ENCODE results near the gene C14orf93.

GRCh38 chr14:23045419-23046357 is 35.7 kb upstream of the C14orf93 start:
- TF ChIP-seq POLR2A (IDR thresholded peaks at IDR 0.05; ENCODE audit: low read length), result no peak
- TF ChIP-seq GATA1 (IDR thresholded peaks at IDR 0.05; ENCODE audit: low read depth, low read length), result no peak
